Activated CD4-positive, alpha-beta T cell treated with anti-CD3 and anti-CD28 coated beads, Interleukin-10, Interleukin-2, amounts not matched to agents 100 ng/mL and 50 ng/mL, durations not matched to agents 16 hours and 8 hours (primary cell): ENCODE measurements around the gene FGFR2.
A peak's percentile ranks its signal among the peaks of the same experiment; 100 is the strongest.

Source experiments
- DNase-seq: peaks from one replicate; pipeline ENCODE4 v3.0.0-alpha.2; 2020

FGFR2 gene

DNA sequence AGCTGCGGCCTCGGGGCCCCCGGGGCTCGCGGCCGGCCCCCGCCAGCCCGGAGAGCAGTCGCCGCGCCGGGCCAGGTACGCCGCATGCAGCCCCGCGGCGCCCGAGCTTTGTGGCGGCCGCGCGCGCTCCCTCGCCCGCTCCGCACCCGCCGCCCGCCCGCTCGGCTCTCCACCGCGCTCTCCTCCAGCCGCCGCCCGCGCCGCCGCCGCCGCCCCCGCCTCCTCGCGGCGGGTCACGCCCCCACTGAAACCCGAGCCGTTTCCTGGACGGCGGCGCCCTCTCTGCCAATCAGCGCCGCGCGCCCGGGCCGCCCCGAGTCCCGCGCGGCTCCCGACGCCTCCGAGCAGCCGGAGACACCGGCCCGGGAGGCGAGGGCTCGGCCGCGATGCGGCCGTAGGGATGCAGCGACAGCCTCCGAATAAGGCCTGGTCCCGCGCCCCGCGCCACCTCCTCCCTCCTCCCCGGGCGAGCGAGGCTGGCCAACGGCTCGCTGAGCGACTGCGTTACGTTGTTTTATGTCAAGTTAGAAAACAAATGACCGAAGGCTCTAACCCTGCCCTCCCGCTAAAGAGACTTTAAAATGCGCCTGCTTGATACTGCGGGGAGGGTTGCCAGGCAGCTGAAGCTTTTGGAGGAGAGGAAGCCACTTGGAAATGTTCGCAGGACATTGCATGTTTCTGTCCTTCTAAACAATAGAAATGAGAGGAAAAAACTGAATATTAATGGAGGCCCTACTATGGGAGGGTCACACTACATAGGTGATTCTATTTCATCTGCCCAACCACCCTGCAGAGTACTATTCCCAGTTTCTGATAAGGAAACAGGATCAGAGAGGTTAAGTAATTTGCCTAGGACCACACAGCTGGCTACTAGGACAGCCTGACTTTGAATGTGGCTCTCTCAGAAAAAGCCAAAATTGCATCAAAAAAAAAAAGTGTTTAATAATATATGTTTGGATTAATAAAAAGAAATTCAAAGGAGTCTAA, at the start of gene FGFR2:
Gene FGFR2, minus strand, starts transcription at position 182 of the 987 bp plus-strand sequence. CDS start 4,627 bp downstream, outside the sequence.
- DNase-seq, result peak; percentile 58

DNA sequence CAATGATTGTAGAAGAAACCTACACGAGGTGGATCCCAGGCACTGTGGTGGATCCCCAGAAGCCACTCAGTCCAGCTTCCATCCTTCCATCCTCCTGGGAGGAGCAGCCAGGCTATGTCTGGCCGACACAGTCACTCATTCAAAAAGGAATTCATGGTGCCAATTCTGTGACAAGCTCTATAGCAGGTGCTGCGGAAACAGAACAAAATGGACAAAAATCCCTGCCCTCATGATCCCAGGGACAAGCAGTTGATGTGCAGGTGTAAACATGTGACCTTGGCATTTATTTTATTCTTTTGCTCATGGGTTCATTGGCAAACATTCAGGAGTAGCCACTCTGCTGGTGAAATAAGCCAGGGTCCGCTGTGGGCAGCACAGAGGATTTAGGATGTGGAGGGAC, 49.2 kb upstream of the FGFR2 start:
- no peak for DNase-seq

- DNase-seq, result no peak
Measured at GRCh38 chr10:121645696-121646095, 47.5 kb upstream of the FGFR2 start.

GRCh38 chr10:121644501-121644900, 46.3 kb upstream of the FGFR2 start:
- DNase-seq, result no peak

GRCh38 chr10:121640266-121640665, 42.0 kb upstream of the FGFR2 start:
- no peak for DNase-seq

DNA sequence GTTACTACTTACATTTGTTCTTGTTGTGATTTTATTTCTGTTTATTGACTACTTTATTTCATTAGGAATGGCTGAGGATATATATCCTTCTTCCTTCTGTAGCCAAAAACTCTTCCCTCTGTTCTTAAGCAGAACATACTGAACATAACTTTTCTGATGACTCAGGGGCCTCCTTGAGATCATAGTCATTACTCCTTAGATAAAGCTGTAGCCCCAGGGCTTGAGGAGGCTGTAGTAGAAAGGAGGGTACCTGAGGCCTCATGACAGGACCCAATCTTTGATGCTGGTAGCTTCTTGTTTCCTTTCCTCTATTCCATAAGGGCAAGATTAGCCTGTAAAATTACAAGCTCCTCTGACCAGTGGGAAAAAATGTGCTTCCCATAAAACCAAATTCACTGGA, 41.2 kb upstream of the FGFR2 start:
- DNase-seq, result no peak

DNA sequence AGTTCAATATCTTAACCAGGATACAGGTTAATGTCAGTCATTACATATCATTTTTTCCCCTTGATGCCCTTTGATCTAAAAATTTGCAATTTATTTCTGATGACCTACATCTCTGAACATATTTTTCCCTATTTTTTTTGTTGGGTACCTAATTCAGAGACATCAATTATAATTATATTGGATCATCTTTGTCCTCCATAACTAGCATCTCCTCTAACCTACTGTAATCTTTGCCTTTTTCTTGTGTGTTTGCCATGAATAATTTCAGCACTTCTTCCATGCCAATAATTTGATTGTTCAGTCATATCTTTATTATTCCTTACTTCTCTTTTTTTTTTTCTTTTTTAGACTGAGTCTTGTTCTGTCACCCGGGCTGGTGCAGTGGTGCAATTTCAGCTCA, 39.2 kb upstream of the FGFR2 start:
- DNase-seq, result no peak

DNA sequence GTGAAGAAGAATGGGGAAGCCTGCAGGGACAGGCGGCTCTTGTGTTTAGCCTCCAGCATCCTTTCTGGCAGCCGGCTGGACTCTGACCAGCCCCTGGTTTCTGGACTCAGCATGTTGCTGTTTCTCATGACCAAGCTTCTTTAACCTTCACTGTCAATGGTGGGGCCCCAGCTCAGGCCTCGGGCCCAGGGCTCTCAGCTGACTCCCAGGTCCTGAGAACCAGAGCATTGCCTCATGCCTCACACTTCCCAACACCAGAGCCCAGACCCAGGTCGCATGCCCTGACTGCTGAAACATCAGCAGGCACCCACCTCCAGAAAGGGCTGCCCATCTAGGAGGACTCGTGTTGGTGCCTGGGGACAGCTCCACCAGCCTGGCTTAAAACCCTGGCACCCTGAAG, 34.8 kb upstream of the FGFR2 start:
- DNase-seq, result no peak

DNA sequence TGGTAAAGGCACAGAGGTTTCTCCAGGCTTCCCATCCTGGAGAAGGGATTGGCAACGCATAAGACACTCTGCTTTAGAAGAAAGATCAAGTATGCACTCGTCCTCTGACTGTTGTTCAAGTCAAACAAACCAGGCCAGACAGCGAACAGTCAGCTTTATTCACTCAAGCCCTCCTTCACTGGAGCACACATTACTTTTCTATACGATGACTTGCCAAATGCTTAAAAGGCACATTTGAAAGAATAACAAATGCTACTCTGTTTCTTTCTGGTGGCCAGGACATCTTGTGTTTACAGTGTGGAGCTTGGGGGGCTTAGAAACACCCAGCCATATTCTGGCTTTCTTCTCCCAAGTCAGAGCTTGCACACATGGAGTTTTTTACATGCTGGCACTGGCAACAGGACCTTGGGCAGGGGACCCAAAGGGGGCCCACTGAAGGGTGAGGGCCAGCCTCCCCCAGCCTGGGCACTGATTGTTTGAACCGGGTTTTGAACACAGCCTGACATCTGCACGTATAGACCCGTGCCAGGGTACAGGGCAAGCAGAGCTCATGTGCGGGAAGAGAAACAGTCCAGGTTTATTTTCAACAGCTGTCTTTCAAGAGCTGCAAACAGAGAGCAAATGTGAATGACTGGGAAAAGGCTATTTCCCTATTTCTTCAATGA, 33.3 kb upstream of the FGFR2 start:
- no peak for DNase-seq

DNA sequence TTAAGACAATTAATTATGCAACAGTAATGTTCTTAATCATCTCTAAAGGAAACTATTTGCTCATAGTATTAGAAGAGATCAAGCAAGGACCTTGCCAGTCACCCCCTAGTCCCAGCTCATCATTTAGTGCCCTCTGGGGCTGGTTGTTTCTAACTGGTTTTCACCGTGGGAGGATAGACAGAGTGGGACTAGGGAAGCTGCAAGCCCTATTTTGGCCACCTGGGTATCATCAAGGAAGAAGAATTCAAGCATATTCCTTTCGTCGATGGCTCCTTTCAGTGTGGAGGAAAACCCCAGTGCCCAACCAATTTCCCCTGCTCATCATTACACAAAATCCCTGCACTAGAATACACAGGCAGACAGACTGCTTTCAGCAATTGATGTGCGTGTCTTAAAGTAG, 30.6 kb upstream of the FGFR2 start:
- no peak for DNase-seq

GRCh38 chr10:121627876-121628581, 29.8 kb upstream of the FGFR2 start:
- DNase-seq, result no peak

DNA sequence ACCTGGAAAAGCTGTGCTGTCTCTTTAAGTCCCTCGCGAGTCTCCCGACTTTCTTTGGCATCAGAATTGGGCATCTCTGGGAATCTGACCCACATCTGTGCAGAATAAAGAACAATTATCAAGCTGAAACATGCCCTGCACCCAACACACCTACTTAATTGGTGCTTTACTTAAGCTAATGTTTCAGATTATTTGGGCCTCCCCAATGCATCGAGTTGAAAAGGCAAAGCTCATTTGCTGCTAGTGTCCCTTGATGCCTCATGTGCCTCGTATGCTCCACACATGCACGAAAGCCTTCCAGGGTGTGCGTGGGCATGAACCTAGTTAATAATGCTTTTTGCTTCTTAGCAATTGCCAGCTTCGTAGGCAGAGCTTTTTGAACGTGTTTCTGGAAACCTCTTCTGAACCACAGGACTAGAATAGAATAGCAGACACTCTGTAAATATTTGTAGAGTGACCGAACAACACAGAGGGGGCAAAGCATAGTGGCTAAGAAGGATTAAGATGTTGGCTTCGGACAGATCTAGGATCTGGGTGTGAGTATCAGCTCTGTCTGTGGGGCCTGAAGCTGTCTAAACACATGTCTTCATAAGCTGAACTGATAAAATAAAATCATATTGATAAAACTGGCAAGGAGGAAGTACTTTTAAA, 26.7 kb upstream of the FGFR2 start:
- no peak for DNase-seq

DNA sequence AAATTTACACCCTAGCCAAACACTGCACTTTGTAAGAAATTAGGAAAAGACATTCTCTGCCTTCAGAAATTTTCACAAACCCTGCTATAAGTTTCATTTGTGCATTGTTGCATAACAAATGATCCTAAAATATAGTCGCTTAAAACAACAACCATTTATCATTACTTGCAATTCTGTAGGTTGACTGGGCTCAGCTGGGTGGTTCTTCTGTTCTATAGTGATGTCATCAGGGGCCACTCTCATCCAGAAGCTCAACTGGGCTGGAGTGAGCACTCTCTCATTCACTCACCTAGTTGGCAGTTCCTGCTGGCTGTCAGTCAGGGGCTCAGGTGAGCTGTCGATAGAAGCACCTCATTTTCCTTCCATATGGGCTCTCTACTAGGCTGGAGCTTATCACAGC, 20.7 kb upstream of the FGFR2 start:
- DNase-seq, result no peak

GRCh38 chr10:121617176-121617575, 18.9 kb upstream of the FGFR2 start:
- no peak for DNase-seq

- no peak for DNase-seq
Measured at GRCh38 chr10:121616291-121616690, 18.0 kb upstream of the FGFR2 start.

DNA sequence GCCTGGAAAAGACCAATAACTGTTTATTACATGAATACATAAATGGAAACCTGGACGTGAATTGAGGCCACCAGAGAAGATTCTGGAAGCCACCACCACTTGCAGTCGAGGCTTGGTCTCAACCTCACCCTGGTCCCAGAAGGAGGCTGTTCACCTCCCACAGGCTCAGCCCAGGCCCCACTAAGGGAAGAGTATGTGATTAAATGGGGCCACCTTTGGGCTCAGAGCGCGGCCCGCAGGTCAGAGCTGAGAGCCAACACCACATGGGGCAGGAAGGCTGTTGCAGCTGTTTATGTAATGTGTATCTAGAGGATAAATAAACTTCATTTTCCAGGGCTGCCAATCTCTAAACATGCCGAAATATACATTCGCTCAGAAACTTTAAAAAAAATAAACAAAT, 17.6 kb upstream of the FGFR2 start:
- DNase-seq, result no peak

DNA sequence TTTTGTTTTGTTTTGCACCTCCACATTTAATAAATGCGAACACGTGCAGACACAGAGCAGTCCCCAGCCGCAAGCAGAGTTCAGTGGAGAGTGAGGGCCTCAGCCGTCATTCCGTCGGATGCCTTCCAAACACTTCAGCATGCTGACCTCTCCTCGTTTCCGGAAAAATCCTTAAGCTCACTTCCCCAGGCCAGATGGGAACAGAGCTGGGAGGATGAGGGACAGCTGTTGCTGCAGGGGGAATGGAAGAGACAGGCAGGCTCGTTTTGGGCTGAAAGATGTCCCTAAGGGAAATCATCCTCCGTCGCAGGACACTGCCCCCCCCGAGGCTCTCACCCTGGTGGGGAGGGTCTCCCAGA, 17.2 kb upstream of the FGFR2 start:
- DNase-seq, result no peak

- no peak for DNase-seq
Measured at GRCh38 chr10:121614613-121615434, 16.6 kb upstream of the FGFR2 start.

DNA sequence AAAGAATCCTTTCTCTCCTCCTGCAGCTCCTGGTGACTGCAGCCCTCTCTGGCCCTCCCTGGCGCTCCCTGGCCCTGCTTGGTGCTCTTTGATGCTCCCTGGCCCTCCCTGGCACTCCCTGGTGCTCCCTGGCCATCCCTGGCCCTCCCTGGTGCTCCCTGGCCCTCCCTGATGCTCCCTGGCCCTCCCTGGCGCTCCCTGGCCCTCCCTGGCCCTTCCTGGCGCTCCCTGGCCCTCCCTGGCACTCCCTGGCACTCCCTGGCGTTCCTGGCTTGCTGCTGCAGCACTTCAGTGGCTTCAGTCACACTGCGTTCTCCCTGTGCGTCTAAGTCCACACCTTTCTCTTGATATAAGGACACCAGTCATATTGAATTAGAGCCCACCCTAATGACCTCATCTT, 15.2 kb upstream of the FGFR2 start:
- no peak for DNase-seq

- no peak for DNase-seq
Measured at GRCh38 chr10:121611393-121612159, 13.3 kb upstream of the FGFR2 start.

- DNase-seq, result no peak
Measured at GRCh38 chr10:121610798-121611323, 12.6 kb upstream of the FGFR2 start.
